HUES6 (cell line): ENCODE results near the gene TSPAN18.

Experiments used
- H3K27ac ChIP-seq: 2 replicates; pipeline ENCODE4 v1.7.0; 2013; ENCODE audit warnings: low read depth, mild to moderate bottlenecking, low read length, inconsistent platforms
- H3K27me3 ChIP-seq: 2 replicates; pipeline ENCODE4 v1.6.1; 2013; ENCODE audit warnings: low read length; ENCODE audit not compliant: control insufficient read depth, insufficient read depth
- H3K36me3 ChIP-seq: 2 replicates; pipeline ENCODE4 v1.6.1; 2013; ENCODE audit warnings: low read length; ENCODE audit not compliant: control insufficient read depth, insufficient read depth
- H3K4me1 ChIP-seq: 2 replicates; pipeline ENCODE4 v1.6.1; 2013; ENCODE audit warnings: low read length; ENCODE audit not compliant: control insufficient read depth, insufficient read depth
- H3K4me3 ChIP-seq: 2 replicates; pipeline ENCODE4 v1.5.1; 2013; ENCODE audit warnings: low read depth, low read length
- H3K9ac ChIP-seq: one replicate; pipeline ENCODE4 v1.6.1; 2013; ENCODE audit warnings: mild to moderate bottlenecking, low read length
- H3K9me3 ChIP-seq: 2 replicates; pipeline ENCODE4 v1.6.1; 2013; ENCODE audit warnings: low read depth, low read length; ENCODE audit not compliant: control insufficient read depth, insufficient read depth

TSPAN18 gene

DNA sequence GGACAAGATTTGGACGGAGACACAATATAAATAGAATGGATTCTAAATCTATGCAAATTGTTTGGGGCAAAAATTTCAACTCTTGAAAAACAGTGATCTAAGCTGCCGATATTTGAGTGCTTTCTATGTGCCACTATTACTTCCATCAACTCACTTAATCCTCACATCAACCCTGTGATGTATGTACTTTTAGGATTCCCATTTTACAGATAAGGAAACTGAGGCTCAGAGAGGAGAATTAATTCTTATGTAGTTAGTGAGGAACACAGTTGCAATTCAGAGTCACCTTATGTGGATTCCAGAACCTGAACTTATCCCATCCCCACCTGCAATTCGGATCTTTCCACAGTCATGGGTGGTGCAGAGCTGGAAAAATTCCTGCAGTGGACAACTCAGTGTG, 60.3 kb downstream of the TSPAN18 start:
- Histone ChIP-seq H3K27me3 (no peaks in the 10 kb centered on the region), H3K36me3 (no peaks in the 10 kb centered on the region), H3K4me1 (peaks cover 47% of the 10 kb centered on the region), H3K27ac (no peak overlapping the region), H3K4me3 (no peak overlapping the region), H3K9ac (no peak overlapping the region), H3K9me3 (no peaks in the 10 kb centered on the region)

DNA sequence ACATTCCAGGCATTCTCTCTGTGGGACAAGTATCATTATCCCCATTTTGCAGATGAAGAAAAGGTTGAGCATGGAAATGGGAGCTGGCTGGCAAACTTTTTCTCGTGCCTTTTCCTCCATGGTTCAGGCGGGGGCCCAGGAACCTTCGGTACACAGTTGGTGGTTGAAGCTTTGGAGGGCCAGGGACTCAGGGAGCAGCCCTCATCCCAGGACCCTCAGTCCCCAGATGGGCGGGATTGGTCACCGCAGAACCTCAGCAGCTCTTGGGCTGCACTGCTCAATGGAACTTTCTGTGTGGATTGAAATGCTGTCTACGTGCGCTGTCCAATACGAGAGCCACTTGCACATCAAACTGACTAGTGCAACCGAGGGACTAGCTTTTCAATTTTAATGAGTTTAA, 61.2 kb downstream of the TSPAN18 start:
- H3K9me3 ChIP-seq, result no peaks in the 10 kb centered on the region
- H3K4me3 ChIP-seq, result no peak overlapping the region
- no peak overlapping the region for H3K9ac ChIP-seq
- peaks cover 47% of the 10 kb centered on the region for H3K4me1 ChIP-seq
- no peaks in the 10 kb centered on the region for H3K36me3 ChIP-seq
- no peaks in the 10 kb centered on the region for H3K27me3 ChIP-seq
- H3K27ac ChIP-seq, result no peak overlapping the region

DNA sequence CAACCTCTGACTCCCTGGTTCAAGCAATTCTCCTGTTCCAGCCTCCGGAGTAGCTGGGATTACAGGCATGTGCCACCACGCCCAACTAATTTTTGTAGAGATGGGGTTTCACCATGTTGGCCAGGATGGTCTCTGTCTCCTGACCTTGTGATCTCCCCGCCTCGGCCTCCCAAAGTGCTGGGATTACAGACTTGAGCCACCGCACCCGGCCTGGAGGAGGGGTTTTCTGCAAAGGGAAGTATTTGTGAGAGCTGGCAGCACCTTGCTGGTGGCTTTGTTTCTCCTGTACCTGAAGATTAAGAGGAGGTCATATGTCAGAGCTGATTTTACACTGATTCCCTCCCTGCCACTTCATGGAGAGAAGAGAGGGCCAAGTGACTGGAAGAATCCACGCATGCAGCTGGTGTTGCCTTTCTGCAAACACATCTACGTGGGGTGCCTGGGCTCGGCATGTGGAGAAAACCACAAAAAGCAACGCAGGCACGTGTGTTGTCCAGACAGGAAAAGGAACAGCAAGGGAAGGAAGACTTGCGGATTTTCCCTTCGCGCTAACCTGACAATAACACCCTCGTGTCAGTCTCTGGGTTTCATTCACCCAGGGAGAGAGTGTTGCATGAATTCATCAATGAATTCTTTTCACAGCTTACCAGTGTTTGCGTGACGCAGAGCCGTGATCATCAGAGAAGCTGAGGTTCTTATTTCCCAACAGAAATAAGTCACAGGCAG, 61.9 kb downstream of the TSPAN18 start:
- H3K9ac ChIP-seq, result no peak overlapping the region
- no peaks in the 10 kb centered on the region for H3K9me3 ChIP-seq
- peaks cover 45% of the 10 kb centered on the region for H3K4me1 ChIP-seq
- no peaks in the 10 kb centered on the region for H3K27me3 ChIP-seq
- no peak overlapping the region for H3K27ac ChIP-seq
- H3K36me3 ChIP-seq, result no peaks in the 10 kb centered on the region
- no peak overlapping the region for H3K4me3 ChIP-seq

DNA sequence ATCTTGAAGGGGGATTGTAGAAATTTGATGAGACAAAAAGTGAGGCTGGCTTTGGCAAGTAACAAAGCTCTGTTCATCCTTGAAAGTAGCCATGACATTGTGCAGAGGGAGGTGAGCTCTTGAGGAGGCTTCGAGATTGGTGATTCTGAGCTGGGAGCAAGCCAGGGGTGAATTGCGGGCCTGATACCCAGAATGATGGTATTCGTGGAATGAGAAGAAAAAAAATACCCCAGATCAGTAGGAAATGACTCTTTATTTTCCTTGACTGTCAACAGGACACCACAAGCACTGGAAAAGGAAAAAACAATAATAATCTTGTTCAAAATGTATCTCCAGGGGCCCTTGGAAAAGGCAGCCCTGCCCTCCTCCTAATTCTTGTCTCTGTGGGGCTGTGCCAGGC, 62.7 kb downstream of the TSPAN18 start:
- no peaks in the 10 kb centered on the region for H3K36me3 ChIP-seq
- no peaks in the 10 kb centered on the region for H3K27me3 ChIP-seq
- peaks cover 37% of the 10 kb centered on the region for H3K4me1 ChIP-seq
- no peak overlapping the region for H3K4me3 ChIP-seq
- no peak overlapping the region for H3K27ac ChIP-seq
- no peak overlapping the region for H3K9ac ChIP-seq
- H3K9me3 ChIP-seq, result no peaks in the 10 kb centered on the region

DNA sequence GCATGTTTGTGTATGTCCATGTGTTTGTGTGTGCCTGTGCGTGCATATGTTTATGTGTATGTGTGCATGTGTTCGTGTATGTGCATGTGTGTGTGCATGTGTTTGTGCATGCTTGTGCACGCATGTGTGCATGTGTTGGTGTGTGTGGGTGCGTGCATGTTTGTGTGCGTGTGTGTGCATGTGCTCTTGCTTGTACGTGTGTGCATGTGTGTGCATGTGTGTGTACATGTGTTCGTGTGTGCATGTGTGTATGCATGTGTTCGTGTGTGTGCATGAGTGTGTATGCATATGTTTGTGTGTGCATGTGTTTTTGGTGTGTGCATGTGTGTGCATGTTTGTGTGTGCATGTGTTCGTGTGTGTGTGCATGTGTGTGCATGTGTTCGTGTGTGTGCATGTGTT, 63.4 kb downstream of the TSPAN18 start:
- H3K9me3 ChIP-seq, result no peaks in the 10 kb centered on the region
- peaks cover 30% of the 10 kb centered on the region for H3K4me1 ChIP-seq
- no peak overlapping the region for H3K27ac ChIP-seq
- H3K36me3 ChIP-seq, result no peaks in the 10 kb centered on the region
- H3K27me3 ChIP-seq, result no peaks in the 10 kb centered on the region
- no peak overlapping the region for H3K9ac ChIP-seq
- H3K4me3 ChIP-seq, result no peak overlapping the region

DNA sequence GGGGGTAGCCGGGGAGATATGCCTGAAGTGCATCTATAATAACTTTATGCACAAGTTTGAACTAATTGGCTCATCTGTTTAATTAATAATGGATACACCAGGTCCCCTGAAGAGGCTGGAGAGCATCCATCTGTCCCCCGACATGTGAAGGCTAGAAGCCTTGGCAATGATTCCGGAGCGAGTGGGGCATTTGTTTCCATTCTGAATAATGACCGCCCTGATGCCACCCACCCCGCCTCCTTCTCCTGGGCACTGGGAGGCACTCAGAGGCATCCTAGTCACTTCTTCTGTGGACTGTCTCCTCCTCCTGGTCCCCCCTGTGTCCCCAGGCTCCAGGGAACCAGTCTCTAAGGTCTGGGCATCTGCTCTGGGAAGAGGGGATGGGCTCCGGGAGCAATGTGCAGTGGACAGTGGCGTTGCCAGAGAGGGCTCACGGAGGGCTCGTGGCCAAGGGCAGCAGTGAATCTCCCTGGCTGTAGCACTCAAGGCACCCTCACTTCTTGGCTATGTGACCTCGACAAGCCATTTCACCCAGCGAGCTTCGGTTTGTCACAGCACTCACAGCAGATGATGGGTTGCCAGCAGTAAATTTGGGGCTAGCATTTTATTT, 64.7 kb downstream of the TSPAN18 start:
- H3K4me1 ChIP-seq, result peaks cover 21% of the 10 kb centered on the region; the same call in 1 of the 2 replicates
- no peak overlapping the region for H3K27ac ChIP-seq
- no peaks in the 10 kb centered on the region for H3K36me3 ChIP-seq
- no peaks in the 10 kb centered on the region for H3K27me3 ChIP-seq
- no peak overlapping the region for H3K9ac ChIP-seq
- no peak overlapping the region for H3K4me3 ChIP-seq
- no peaks in the 10 kb centered on the region for H3K9me3 ChIP-seq

DNA sequence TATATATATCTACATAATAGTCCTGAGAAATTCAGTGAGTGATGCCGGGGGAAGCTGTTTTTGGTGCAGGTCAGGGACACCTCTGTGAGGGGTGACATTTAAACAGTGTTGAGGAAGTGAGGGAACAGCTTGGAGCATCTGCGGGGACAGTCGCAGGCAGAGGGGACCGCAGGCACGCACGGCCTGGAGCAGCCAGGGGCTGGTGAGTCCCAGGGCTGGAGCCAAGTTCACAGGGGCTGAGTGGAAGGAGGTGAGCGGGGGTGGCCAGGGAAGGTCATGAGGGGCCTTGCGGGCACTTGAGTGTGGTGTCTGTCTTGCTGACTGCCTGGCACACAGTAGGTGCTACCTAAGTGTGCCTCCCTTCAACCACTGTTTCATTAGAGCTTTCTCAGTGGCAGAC, 65.4 kb downstream of the TSPAN18 start:
- Histone ChIP-seq H3K9ac (no peak overlapping the region), H3K36me3 (no peaks in the 10 kb centered on the region), H3K4me3 (no peak overlapping the region), H3K27ac (no peak overlapping the region), H3K27me3 (no peaks in the 10 kb centered on the region), H3K4me1 (peaks cover 21% of the 10 kb centered on the region; the same call in 1 of the 2 replicates), H3K9me3 (no peaks in the 10 kb centered on the region)

DNA sequence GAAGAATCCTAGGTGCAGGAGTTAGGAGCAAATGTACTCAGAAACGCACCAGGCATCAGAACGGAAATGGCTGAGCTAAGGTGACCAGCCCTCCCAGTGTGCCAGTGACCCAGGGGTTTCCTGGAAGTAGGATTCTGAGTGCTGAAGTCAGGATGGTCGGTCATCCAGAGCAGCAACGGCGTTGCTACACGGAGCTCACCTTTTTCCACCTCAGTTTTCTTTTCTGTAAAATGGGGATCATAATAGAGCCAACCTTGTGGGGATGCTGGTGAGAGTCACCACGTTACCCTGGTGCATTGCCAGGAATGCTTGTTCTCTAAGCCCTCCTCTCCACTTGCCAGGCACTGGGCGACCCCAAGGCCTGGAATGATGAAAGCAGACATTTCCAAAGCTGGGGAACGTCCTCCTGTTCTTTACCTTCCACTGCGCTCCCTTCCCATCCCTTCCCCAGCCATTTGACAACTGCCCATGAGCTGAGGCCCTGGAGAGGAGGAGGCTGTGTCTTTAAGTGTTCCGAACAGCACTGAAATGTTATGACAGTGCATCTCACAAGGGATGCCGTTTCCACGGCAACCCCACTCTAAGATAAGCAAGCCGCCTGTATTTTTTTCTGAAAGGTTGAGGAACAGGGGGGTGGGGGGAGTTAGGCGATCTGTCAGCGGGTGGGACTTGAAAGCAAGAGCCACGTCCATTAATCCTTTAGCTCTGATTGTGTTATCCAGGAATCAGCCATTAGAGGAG, 66.8 kb downstream of the TSPAN18 start:
- Histone ChIP-seq H3K4me1 (peaks cover 27% of the 10 kb centered on the region), H3K9ac (no peak overlapping the region), H3K27ac (no peak overlapping the region), H3K4me3 (no peak overlapping the region), H3K9me3 (no peaks in the 10 kb centered on the region), H3K36me3 (no peaks in the 10 kb centered on the region), H3K27me3 (no peaks in the 10 kb centered on the region)

DNA sequence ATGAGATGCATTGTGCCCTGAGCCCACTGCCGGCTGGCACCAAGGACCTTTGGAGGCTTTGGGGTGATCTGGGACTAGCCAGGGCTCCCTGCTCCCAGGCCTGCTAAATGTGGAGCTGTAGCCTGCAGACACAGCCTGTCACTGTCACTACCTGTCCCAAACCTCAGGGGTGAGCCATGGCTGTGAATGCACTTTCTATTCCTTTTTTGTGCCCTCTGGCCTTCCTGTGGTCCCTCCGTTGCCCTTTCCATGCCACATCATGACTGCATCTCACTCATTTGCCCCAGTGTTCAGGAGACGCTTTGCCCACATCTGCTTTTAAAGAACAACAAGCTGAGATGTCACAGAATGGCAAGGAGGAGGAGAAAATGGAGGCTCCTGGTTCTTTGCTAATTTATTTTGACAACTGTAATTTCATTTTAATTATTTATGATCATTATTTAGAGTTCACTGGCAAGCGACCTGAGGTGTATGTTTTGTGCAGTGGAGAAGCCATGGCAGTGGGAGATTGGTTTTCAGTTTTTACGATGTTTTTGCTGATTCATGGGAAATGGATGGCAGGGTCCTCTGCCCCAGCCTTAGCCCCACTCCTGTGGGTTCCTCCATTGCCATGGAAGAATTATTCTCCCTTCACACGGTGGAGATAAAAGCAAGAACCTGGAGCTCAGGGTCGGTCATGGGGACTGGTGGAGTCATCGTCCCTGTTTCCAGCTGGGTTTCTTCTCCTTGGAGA, 69.2 kb downstream of the TSPAN18 start:
- H3K36me3 ChIP-seq, result no peaks in the 10 kb centered on the region
- no peaks in the 10 kb centered on the region for H3K27me3 ChIP-seq
- H3K27ac ChIP-seq, result no peak overlapping the region
- peaks cover 41% of the 10 kb centered on the region for H3K4me1 ChIP-seq
- H3K9me3 ChIP-seq, result no peaks in the 10 kb centered on the region
- H3K9ac ChIP-seq, result no peak overlapping the region
- H3K4me3 ChIP-seq, result no peak overlapping the region

DNA sequence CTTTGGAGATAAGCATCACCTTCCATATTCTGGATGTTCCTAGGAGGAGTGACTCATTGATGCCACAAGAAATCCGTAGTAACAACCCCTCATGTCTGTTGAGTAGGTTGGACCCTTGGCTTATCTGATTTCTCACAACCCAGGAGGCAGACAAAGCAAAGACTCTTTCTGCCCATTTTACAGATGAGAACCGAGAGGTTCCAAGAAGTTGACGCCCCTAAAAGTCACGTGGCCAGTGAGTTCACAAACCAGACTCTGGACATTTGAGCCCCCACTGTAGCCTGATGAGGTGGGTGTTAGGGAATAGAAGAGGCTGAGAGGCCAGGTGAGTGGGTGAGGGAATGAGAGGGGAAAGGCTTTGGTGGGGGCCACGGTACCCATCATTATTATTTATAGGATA, 70.3 kb downstream of the TSPAN18 start:
- no peak overlapping the region for H3K9ac ChIP-seq
- H3K9me3 ChIP-seq, result no peaks in the 10 kb centered on the region
- no peak overlapping the region for H3K27ac ChIP-seq
- peaks cover 49% of the 10 kb centered on the region for H3K4me1 ChIP-seq
- no peaks in the 10 kb centered on the region for H3K36me3 ChIP-seq
- no peak overlapping the region for H3K4me3 ChIP-seq
- H3K27me3 ChIP-seq, result no peaks in the 10 kb centered on the region
